TTC549 (cell line): ENCODE data around the gene KRT3.
"Not testable (repeated sequence)": the region's sequence is repeated elsewhere in the genome, so short reads cannot be mapped to it uniquely, and the experiment has no call there.

Source experiments
- FAIRE-seq: peaks from 2 replicates; lab custom pipeline; 2012; peaks lifted over from hg19 to GRCh38; lab: Jason Lieb, UNC

Gene KRT3

GRCh38 chr12:52760623-52761022 lies 35.3 kb downstream of the KRT3 start:
- FAIRE-seq = no peak

GRCh38 chr12:52759695-52760094 lies 36.2 kb downstream of the KRT3 start:
- FAIRE-seq = no peak

GRCh38 chr12:52759218-52759617 lies 36.7 kb downstream of the KRT3 start:
- no peak for FAIRE-seq

GRCh38 chr12:52757449-52758176 lies 38.3 kb downstream of the KRT3 start:
- no peak for FAIRE-seq

GRCh38 chr12:52756281-52756960 lies 39.5 kb downstream of the KRT3 start:
- FAIRE-seq = no peak

GRCh38 chr12:52755533-52755932 lies 40.4 kb downstream of the KRT3 start:
- FAIRE-seq = no peak

- no peak for FAIRE-seq
These were observed 41.8 kb downstream of the KRT3 start for GRCh38 chr12:52754135-52754534.

GRCh38 chr12:52753283-52753682 lies 42.6 kb downstream of the KRT3 start:
- FAIRE-seq = no peak

- FAIRE-seq = no peak
These were observed 43.4 kb downstream of the KRT3 start for GRCh38 chr12:52752516-52752915.

GRCh38 chr12:52751795-52752194 lies 44.1 kb downstream of the KRT3 start:
- no peak for FAIRE-seq

GRCh38 chr12:52750532-52750931 lies 45.4 kb downstream of the KRT3 start:
- not testable (repeated sequence) for FAIRE-seq

- no peak for FAIRE-seq
These were observed 46.1 kb downstream of the KRT3 start for GRCh38 chr12:52749827-52750226.

GRCh38 chr12:52748578-52748977 lies 47.3 kb downstream of the KRT3 start:
- no peak for FAIRE-seq

- no peak for FAIRE-seq
These were observed 50.4 kb downstream of the KRT3 start for GRCh38 chr12:52745554-52745953.

- no peak for FAIRE-seq
These were observed 51.3 kb downstream of the KRT3 start for GRCh38 chr12:52744493-52745156.

GRCh38 chr12:52742822-52743457 lies 53.0 kb downstream of the KRT3 start:
- no peak for FAIRE-seq

GRCh38 chr12:52742196-52742580 lies 53.7 kb downstream of the KRT3 start:
- no peak for FAIRE-seq

GRCh38 chr12:52741375-52742195 lies 54.3 kb downstream of the KRT3 start:
- no peak for FAIRE-seq

GRCh38 chr12:52740584-52740983 lies 55.3 kb downstream of the KRT3 start:
- no peak for FAIRE-seq

GRCh38 chr12:52739963-52740362 lies 56.0 kb downstream of the KRT3 start:
- FAIRE-seq = no peak
